Activated T-helper 9 cell treated with anti-CD3 and anti-CD28 coated beads, Interleukin-2, amount 50 U/mL, for 16 hours (primary cell): ENCODE results near the gene PTPRD.

Source experiments
- DNase-seq: peaks from one replicate; pipeline ENCODE4 v3.0.0-alpha.2; 2020; ENCODE audit warnings: low read depth

The PTPRD gene

GRCh38 chr9:8570776-8571175, 2042.0 kb downstream of the PTPRD start:
- no peak for DNase-seq

- no peak for DNase-seq
Observed at GRCh38 chr9:8569823-8570222, 2043.0 kb downstream of the PTPRD start.

- DNase-seq = no peak
Observed at GRCh38 chr9:8567963-8568579, 2044.7 kb downstream of the PTPRD start.

GRCh38 chr9:8564960-8565359, 2047.8 kb downstream of the PTPRD start:
- no peak for DNase-seq

GRCh38 chr9:8560560-8561525, 2052.0 kb downstream of the PTPRD start:
- no peak for DNase-seq

- DNase-seq = no peak
Observed at GRCh38 chr9:8558176-8558575, 2054.6 kb downstream of the PTPRD start.

- DNase-seq = no peak
Observed at GRCh38 chr9:8555762-8556500, 2056.9 kb downstream of the PTPRD start.

- DNase-seq = no peak
Observed at GRCh38 chr9:8553444-8553843, 2059.4 kb downstream of the PTPRD start.

- DNase-seq = no peak
Observed at GRCh38 chr9:8552732-8553131, 2060.1 kb downstream of the PTPRD start.

GRCh38 chr9:8549214-8549613, 2063.6 kb downstream of the PTPRD start:
- DNase-seq = no peak

GRCh38 chr9:8543219-8543618, 2069.6 kb downstream of the PTPRD start:
- no peak for DNase-seq

- no peak for DNase-seq
Observed at GRCh38 chr9:8542537-8542936, 2070.3 kb downstream of the PTPRD start.

GRCh38 chr9:8539681-8540197, 2073.1 kb downstream of the PTPRD start:
- no peak for DNase-seq

GRCh38 chr9:8536845-8537244, 2076.0 kb downstream of the PTPRD start:
- no peak for DNase-seq

GRCh38 chr9:8534828-8535227, 2078.0 kb downstream of the PTPRD start:
- no peak for DNase-seq

GRCh38 chr9:8533681-8534080, 2079.1 kb downstream of the PTPRD start:
- no peak for DNase-seq

- no peak for DNase-seq
Observed at GRCh38 chr9:8531826-8532415, 2080.9 kb downstream of the PTPRD start.

GRCh38 chr9:8521112-8521511, 2091.7 kb downstream of the PTPRD start:
- DNase-seq = no peak

GRCh38 chr9:8515748-8516147, 2097.1 kb downstream of the PTPRD start:
- no peak for DNase-seq

GRCh38 chr9:8514760-8515159, 2098.0 kb downstream of the PTPRD start:
- no peak for DNase-seq

- no peak for DNase-seq
Observed at GRCh38 chr9:8508671-8509290, 2104.0 kb downstream of the PTPRD start.

GRCh38 chr9:8494571-8494970, 2118.2 kb downstream of the PTPRD start:
- no peak for DNase-seq
